Body of pancreas (tissue), 4 donors: ENCODE results near the gene MT1B.
A peak's percentile ranks its signal among the peaks of the same experiment; 100 is the strongest.

Experiments
- CTCF ChIP-seq, 7 experiments: fragments of 450-650 bp in 4 of 7; fragments of 200-600 bp in 3 of 7; sonication (generic) in 3 of 7; IDR thresholded peaks; one replicate each; pipeline ENCODE4 v1.5.1; 2016 to 2019; ENCODE audit warnings: antibody characterized with exemption in 7 of 7
- POLR2A ChIP-seq, 3 donors: fragments of 450-650 bp; IDR thresholded peaks; one replicate each; pipeline ENCODE4 v1.6.1; 2016; ENCODE audit warnings: antibody characterized with exemption in 3 of 3, mild to moderate bottlenecking in 2 of 3

DNA sequence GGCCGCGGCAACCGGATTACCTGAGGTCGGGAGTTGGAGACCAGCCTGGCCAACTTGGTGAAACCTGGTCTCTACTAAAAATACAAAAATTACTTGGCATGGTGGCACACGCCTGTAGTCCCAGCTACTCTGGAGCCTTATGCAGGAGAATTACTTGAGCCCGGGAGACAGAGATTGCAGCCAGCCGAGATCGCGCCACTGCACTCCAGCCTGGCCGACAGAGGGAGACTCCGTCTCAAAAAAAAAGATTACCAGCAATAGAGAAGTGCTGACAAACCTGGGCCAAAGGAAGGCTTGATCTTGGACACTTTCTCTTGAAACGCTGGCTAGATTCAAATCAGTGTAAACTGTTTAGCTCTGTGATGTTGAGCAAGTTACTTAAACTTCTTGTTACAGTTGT is 22.2 kb downstream of the MT1B start:
- TF ChIP-seq POLR2A (IDR thresholded peaks at IDR 0.05) (no peak), CTCF (IDR thresholded peaks at IDR 0.05) (peak; percentile 64 to 87 (median 80))
